ENCODE data around the gene AGT.

DNA sequence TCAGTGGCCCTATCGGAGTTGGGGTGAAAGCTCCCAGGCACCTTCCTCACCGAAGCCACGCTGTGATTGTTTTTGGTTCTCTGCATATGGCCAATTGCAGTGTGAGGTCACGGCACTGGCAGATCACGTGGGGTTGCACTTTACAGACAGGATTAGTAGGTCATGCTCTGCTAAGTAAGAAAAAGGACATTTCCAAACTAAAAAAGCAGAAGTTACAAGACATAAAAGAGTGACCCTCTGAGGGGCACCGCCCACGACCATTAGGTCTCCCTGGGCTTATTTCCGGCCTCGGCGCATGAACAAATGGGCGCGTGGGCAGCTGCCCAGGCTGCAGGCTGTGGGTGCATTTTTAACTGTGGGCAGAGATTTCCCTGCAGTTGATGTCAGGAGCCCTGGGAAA is 35.2 kb upstream of the AGT start:
- TF ChIP-seq, protein P1, sequence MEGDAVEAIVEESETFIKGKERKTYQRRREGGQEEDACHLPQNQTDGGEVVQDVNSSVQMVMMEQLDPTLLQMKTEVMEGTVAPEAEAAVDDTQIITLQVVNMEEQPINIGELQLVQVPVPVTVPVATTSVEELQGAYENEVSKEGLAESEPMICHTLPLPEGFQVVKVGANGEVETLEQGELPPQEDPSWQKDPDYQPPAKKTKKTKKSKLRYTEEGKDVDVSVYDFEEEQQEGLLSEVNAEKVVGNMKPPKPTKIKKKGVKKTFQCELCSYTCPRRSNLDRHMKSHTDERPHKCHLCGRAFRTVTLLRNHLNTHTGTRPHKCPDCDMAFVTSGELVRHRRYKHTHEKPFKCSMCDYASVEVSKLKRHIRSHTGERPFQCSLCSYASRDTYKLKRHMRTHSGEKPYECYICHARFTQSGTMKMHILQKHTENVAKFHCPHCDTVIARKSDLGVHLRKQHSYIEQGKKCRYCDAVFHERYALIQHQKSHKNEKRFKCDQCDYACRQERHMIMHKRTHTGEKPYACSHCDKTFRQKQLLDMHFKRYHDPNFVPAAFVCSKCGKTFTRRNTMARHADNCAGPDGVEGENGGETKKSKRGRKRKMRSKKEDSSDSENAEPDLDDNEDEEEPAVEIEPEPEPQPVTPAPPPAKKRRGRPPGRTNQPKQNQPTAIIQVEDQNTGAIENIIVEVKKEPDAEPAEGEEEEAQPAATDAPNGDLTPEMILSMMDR (IDR thresholded peaks at IDR 0.05; ENCODE audit: low read length) = no peak
- no peak for TF ChIP-seq EZH2 (optimal IDR thresholded peaks at IDR 0.05; ENCODE audit: low read depth, low read length)
